NCI-H2171 (cell line): ENCODE measurements around the gene KDR.

Experiments
- DNase-seq: peaks from one replicate; lab custom pipeline; 2025; lab: John Stamatoyannopoulos, UW

The KDR gene

DNA sequence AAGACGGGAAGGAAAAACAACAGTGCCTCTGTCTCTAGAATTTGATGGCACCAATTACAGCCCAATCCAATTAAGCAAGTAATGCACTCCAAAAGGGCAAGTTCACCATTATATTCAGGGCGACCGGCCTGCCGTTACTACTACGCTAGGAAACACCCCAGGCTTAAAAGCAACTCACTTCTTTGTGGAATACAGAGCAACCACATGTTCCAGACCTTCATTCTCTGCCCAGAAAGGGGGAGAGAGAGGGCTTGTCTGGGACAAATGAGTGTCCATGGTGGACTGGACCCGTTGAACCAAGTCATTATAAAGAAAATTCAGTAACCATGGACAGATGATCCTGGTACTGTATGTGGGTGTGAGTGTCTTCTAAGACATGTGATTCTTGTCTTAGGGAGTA is 1.6 kb downstream of the KDR start:
- DNase-seq = no peak

DNA sequence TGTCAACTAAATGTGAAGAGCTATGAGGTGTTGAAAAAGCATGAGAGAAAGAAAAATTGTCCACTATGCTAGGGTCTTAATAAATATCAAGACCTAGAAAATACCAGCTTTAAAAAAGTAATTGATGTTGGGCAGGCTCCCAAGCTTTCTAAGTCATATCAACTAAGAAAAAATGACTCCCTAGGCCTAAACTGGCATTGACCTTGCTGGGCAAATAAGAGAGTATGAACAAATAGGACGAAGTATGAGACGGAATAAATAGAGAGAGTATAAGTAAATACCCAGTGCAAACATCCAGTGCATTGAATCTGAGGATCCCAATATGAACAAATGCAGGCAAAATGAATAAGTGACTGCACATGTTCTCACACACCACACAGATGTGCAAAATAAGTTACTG is 3.2 kb downstream of the KDR start:
- no peak for DNase-seq

DNA sequence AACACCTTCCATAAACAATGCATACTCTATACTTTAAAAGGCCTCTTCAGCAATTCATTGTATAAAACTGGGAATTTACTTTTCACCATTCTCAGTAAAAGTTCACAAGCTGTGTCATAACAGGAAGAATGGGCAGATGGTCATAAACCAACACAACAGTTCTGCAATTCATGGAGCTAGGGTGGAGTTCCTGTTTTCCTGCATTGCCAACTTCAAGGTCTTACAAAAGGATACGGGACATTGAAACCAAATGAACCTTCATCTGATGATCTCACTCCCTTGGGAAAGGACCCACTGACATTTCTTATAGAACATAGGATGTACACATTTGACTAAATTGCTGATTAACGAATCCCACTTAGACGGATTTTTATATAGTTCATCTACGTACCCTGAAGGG is 4.1 kb downstream of the KDR start:
- DNase-seq = no peak

DNA sequence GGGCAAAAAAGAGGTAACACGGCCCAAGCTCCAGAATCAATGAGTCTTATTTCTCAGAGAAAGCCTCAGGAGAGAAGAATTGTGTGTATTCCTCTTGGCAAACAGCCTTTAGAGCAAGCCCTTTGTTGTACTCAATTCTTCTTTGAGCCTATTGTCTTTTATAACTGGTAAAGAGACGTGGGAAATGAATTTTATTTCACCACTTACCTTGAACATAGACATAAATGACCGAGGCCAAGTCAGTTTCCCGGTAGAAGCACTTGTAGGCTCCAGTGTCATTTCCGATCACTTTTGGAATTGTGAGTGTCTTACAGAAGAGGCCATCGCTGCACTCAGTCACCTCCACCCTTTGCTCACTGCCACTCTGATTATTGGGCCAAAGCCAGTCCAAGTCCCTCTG is 7.0 kb downstream of the KDR start:
- DNase-seq = no peak

DNA sequence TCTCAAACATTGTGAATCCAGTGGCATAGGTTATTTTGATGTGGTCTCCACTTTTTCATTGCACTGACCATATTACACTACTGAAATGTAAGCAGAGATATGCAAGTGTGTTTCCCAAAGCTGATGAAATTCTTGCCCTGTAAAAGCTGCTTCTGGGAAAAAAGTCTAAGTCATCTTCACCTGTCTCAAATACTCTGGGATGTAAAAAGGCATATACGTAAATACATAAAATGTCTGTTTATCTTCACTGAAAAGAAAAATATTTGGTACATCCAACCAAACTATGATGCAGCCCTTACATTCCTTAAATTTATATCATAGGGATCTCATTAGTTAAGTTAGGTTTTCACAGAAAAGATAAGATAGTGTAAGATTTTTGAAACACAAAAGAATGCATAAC is 7.9 kb downstream of the KDR start:
- no peak for DNase-seq

DNA sequence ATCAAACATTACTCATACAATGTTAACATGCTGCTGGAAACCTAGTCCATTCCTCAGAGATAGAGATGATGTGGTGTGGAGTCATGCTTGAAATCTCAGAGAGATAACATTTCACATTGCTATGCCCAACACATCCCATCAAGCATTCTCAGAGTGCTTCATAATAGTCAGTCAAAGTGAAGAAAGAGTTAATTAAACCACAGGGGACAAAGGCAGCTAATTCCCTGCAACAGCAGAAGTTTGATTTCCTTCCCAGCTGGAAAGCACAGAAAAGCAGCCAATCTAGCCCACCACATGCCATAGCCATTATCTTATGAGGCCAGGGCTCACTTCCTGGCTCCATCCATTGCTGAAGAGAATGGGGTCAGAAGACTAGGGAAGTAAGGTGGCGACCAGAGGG is 8.9 kb downstream of the KDR start:
- DNase-seq = no peak

DNA sequence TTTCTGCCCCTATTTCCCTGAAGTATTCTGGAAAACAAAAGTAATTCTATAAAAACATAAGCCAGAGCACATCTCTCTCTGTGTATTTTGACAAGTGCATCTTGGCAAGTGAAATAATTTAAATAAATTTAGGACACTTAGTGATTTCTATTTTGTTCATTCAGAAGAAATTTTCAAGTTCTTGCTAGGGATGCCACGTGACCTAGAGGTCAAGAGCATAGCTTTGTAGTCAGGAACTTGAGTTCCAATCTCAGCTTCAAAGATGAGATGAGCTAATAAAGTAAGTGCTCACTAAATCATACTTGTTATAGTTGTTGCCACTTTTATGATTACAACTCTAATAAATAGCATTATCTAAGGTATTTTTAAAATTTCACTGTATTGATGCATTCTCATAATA is 13.8 kb downstream of the KDR start:
- no peak for DNase-seq

DNA sequence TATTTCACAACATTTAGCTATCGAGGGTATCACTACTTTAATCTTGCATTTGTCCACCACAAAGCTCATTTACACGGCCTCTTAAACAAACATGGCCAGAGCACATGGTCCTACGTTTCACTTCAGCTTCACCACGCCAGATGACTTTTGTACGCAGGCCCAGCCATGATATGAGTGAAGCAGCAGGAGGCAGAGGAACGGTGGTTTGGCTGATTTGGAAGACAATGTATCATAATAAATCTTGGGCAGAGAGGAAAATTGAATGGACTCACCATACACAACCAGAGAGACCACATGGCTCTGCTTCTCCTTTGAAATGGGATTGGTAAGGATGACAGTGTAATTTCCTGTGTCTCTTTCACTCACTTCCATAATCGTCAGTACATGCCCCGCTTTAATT is 15.3 kb downstream of the KDR start:
- no peak for DNase-seq

DNA sequence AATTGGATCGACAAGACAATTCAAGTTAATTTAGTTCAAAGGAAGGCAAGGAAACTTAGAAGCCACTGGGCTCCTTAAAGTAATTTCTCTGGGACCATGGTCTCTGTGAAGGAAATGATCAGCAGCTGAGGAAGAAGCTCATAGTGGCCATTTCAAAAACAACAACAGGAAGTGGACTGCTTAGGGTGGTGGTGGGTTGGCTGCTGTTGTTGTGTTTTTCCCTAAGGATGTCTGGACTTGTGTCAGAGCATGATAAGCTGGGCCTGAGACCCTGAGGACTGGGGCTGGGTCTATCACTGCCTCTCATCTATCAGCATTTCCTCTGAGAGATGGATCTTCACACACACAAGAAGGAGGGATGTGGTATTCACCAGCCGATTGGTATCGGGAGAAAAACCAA is 18.3 kb downstream of the KDR start:
- no peak for DNase-seq

DNA sequence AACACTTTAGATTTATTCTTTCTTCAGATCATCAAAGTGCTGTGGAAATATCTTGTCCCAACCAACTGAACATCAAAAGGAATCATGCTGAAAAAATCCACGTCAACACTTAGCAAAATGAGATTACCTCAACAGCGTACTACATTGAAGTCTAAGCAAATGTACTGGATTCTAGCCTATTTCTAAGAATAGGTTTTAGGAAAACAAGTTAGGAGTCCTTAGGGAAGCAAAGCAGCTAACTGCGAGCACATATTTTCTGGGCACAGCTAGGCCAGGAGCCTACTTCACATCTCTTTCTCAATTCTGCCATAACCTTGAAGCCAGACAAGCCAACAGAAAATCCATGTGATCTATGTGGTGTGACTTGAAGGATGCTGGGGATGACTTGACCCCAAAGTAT is 22.2 kb downstream of the KDR start:
- DNase-seq = no peak

DNA sequence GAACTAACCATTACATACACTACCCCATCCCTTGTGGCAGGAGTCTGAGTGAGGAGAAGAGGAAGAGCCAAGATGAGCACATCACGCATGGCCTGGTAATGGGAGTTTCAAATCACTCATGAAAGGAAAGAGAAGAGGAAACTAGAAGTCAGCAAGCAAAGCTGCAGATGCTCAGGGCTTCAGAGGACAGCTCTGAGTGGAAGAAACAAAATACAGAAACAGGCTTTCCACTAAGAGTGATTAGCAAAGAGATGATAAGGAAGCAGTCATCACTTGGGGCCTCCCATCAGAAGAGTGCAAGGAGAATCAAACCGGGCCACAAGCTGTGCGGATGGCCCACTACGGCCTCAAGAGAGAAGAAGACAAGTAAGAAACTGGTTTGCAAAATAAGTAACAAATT is 25.6 kb downstream of the KDR start:
- no peak for DNase-seq

DNA sequence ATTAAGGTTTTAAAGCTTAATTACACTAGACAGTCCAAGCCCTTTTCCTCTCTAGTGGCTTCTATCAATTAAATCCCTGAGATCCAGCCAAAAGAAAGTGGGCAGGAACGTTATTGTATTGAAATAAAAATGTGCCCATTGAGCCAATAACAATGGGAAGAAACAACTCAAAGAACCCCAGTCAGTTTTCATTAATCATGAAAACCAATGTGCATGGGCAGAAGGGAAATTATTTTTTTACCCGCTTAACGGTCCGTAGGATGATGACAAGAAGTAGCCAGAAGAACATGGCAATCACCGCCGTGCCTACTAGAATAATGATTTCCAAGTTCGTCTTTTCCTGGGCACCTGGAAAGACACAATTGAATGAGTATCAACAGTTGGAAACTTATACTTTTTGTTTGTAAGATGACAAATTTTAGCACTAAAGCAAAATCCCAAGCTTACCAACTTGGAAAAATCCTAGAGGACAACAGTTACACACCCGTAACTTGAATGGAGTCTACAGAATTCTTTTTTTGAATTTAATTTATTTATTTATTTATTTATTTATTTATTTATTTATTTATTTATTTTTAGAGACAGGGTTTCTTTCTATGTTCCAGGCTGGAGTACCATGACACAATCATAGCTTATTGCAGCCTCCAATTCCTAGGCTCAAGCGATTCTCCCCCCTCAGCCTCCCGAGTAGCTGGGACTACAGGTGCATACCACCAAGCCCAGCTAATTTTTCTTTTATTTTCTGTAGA is 26.8 kb downstream of the KDR start:
- DNase-seq = no peak

DNA sequence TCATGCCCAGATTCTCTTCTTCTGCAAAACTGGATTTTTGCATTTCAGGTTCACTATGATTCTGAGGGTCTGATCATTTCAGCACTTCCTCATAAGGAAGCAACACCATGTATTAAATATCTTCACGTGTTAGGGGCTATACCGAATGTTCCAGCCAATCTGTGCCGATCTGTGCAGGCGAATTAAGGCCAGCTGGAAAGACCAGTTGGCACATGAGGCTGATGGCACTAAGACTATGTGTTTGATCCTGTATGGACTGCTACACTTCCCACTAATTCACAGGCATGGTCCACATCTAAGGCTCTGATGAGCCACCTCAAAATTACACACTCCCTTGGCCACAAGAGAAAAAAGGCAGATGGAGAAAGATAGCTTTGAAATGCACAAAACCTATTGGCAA is 28.8 kb downstream of the KDR start:
- DNase-seq = no peak

DNA sequence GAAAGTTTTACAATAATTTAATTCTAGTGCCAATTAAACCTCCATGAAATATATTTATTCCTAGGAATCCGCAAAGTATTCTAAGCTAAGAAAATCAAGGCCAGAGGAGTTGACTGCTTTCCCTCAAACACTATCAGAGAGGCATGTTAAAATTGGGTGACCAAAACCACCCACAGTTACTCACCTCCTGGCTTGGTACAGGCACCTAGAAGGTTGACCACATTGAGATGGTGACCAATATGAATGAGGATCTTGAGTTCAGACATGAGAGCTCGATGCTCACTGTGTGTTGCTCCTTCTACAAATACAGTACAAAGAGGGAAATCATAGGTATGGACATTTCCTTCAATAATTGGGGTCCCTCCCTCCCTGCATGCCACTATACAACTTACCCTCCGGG is 29.4 kb downstream of the KDR start:
- no peak for DNase-seq

DNA sequence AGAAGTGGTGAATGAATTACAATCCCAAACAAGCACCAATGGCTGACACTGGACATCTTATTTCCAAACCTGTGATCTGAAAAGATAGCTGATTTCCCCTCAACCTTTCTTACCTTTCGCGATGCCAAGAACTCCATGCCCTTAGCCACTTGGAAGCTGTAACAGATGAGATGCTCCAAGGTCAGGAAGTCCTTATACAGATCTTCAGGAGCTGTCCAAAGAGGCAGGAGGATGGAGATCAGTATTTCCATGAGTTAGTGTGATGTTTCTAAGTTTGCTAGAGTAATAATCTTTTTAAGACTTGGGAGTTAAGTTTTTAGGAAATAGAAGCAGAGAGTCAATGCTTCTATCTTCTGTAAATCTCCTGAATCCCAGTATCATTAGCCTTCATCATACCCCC is 32.9 kb downstream of the KDR start:
- DNase-seq = no peak

DNA sequence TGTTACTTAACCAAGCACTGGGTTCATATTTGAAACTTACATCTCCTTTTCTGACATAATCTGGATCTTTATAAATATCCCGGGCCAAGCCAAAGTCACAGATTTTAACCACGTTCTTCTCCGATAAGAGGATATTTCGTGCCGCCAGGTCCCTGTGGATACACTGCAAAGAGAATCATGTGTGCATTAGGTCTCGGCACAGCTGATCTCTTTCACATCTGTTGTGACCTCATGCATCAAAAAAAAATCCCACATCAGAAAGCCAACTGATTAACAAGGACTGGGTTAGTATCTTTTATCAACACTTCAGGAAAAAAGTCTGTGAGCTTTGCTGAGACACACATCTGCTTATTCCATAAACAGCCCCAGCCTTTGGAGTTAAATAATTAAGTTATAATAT is 35.5 kb downstream of the KDR start:
- no peak for DNase-seq

DNA sequence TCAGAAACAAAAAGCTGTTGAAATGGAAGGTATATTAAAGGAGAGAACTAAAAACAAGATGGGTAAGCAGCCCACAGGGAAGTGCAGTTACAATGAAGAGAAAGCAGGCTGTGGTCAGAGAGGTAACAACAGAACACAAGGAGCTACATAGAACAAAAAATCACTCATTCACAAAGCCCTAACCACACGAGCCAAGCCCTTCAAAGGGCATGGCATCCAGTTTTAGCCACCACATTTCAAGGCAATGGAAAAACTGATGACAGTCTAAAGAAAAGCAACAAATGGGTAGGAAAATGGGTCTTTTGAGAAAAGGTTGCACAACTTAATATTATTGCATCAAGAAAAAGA is 37.5 kb downstream of the KDR start:
- no peak for DNase-seq

DNA sequence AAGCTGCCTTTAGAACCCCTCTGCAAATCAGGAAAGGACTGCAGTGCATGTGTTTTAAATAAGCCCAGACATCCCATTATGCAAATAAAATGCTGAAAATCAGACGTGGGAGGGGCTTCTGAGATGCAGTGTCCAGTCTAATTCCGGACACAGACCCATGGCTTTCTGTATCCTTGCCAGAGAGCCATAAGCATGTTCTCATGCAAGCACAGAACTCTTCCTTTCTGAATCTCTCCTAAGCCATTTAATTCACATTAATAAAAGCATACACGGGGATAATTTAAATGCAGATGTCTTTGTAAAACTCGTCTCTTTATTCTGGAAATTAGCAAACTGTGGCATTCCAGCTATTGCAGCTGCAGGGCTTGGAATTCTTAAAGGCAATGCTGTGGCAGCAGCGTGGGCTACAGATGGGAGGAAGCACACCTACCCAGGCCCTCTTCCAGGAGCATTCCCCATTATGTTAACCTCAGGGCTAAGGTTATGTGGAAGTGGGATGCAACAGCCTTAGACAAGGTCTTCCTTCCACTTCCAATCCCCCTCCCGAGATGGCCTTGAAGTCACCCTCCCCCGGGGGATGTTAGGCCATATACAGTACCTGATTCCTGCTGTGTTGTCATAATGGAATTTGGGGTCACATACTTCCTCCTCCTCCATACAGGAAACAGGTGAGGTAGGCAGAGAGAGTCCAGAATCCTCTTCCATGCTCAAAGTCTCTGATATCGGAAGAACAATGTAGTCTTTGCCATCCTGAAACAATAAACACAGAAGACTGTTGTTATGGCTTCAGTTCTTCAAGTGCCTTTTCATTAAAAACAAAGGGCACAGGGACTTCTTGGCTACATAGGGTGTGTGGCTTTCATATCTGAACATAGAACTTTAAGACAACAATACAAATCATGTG is 38.1 kb downstream of the KDR start:
- DNase-seq = no peak

DNA sequence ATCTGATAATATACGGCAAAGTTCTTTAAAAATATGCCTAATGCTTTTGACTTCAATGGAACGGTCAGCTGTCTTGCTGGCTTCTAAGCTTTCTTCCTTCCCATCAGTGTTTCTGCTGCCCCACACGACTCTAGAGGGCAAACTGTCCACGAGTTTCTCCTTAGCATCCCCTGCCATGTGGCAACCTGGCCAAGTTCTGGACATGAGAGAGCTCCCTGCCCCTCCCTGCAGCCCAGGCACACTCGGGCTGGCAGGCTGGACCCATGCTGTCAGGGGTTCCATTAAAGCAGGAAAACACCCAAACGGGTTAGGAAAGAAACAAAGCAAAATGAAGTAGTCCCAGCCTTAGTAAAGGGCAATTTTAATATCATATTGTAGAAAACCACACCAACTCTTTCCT is 38.8 kb downstream of the KDR start:
- no peak for DNase-seq

DNA sequence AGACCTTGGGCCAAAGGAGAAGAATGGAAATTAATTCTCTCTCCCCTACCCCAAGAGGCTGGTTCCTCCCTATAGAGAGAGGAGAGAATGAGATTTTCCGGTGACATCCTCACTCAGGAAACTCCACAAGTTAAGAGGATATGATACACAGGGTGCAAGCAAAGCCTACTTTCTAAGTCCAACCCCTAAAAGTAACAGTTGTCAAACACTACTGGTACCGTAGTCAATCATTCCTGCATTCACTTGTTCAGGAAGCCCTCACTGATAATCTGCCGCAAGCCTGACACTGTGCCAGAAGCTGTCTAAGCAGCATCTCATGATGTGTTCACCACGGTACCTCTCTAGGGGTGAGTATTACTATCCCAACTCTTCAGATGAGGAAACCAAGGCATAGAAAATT is 41.7 kb downstream of the KDR start:
- no peak for DNase-seq

DNA sequence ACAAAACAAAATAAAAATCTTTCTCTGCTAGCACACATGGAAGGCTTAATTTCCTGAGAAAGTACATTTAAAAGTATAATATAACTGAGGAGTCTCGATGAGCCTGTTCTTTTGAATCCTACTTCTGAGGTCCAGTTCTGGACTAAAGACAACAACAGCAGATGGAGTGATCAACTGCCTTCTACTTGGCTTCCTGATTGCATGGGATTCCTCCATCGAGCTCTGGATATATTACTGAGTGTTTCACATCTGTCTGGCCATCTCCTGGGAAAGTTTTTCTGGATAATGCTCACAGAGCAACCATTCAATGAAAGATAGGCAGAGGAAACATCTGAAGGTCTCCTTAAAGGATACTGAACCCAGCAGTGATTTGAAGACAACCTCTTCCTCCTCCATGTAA is 42.6 kb downstream of the KDR start:
- DNase-seq = no peak

DNA sequence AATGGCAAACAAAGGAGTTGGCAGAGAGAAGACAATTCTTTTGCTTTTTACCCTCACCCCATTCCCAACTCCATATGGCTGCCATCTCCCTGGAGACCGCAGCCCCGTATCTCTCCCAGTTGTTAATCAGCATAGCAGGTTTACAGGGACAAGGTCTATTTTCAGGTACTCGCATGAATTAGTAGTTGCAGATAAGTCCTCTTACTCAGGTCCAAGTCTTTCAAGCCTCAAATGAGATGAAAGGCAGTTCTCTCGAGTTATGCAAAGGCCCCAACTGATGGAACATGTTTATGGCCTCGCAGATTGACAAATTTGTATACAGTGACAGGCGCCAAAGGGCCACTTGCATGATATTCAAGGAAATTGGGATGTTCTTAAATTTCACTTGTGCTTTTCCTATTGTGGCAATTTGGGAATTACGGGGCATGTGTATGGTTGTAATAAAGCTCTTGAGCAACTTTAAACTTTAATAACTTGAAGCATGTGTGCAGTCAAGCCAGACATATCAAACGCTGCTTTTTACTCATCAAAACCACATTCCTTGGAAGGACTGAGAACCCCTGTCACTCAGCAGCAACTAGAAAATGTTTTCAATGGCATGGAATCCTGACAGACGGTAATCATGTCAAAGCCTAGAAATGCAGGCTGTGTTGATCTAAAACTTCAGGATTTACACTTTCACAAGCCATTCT is 45.1 kb downstream of the KDR start:
- peak; percentile 13 for DNase-seq
